NCI-H146 treated with DMSO at 0.1 percent for 48 hours (cell line): ENCODE measurements around the gene SUPT3H.

Experiments
- DNase-seq: peaks from one replicate; lab custom pipeline; 2025; ENCODE audit not compliant: unreplicated experiment; lab: John Stamatoyannopoulos, UW

Gene SUPT3H

GRCh38 chr6:44805238-44805846, 572.4 kb downstream of the SUPT3H start:
- no peak for DNase-seq

DNA sequence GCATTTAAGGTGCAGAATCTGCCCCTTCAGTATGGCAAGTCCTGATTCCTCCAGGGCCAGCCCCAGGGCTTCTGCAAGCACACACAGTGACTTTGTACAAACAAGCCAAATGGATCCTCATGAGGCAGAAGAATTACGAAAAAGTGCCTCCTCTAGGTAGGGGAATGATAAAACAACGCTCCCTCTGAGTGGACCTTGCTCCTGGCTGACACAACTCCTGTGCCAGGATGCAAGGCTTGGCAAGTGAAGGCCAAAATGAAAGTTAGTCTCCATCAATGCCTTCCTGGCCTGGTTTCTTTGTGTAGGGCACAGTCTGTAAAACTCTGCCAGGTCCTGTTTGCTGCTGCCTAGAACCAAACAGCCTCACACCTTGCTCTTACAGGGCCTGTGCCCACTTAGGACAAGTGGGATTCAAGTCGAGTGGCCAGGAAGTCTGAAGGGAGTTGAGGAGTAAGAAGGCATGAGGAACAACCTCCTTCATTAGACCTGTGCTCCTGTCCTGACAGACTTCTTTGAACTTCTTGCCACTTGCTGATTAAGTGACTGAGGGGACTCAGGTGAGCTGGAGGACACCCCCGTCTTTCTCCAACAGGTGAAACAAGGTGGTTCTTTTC, 573.1 kb downstream of the SUPT3H start:
- no peak for DNase-seq

DNA sequence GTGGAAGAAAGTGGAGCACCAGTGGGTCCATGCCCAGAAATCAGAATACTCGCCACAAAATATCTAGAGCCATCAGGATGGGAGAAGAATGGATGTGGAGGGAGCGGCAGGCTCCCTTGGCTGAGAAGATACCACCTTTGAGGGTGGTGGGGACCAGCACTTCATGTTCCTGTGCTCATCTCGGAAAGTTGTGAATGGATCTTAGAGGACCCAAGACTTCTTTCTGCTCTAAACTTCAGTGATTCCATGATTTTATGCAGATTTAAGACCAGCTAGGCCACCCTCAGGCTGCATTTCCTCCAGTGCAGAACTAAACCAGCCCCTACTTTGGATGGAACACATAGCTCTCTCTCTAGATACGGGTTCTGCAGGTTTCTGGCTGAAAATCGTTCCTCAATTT, 573.7 kb downstream of the SUPT3H start:
- no peak for DNase-seq

DNA sequence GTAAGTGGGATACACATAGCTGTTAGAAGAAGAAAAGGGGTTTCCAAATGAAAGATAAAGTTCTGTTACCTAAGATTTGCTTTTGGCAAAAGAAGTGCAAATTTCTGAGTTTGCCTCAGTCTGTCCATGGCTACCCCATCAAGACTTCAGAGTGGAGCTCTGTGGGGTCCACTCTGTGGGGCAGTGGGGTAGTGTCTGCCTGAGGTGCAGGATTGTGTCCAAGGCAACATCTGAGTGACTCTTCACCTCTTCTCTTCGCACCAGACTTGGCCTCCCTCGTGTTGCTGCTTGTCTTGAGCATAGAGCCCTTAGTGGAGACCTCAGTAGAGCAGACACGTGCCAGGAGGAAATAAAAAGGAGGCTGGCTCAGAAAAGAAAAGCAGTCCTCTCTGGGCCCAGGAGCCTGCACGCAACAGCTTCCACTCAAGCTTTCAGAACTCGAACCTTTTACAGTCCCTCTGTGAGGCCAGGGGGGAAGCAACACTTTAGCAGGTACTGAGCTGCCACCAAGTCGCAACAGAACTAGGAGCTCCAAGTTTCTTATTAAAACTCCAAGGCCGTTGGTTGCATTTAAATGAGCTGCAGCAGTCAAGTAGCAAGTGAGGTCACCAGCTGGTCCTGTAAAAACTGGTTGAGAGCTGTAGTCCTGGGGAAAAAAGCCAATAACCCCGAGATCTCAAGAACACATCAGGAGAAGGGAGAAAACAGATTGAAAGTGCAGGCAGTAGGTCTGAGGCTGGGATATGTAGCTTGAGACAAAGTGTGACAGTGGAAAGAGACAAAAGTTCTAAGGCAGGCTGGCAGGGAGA, 576.7 kb downstream of the SUPT3H start:
- DNase-seq: no peak

DNA sequence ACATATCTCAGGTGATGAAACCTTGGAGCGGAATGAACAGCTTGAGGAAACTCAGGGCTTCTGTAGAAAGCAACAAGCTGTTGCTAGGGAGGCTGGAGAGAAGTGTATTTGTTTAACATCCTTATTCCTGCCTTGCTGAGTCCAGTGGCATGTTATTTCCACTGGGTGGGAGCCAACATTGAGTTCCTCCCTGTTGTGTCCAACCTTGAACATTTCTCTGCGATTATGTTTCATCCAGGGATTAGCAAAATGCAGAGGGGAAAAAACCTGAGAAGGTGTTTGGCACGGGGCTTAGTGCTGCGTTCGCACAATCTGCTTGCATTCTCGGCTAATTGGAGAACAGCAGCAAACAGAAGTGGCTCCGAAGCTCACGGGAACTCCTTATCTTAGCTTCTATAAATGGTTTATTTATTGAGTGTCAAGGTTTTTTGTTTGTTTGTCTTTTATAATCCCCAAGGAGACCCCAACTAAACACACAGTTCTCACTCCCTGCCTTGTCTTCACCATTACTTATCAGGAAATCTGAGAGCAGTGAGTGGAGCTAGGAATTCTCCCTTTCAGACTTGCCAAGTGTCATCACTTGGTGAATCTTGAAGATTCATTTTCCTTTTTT, 577.5 kb downstream of the SUPT3H start:
- no peak for DNase-seq

GRCh38 chr6:44797746-44798145, 580.0 kb downstream of the SUPT3H start:
- DNase-seq: no peak

DNA sequence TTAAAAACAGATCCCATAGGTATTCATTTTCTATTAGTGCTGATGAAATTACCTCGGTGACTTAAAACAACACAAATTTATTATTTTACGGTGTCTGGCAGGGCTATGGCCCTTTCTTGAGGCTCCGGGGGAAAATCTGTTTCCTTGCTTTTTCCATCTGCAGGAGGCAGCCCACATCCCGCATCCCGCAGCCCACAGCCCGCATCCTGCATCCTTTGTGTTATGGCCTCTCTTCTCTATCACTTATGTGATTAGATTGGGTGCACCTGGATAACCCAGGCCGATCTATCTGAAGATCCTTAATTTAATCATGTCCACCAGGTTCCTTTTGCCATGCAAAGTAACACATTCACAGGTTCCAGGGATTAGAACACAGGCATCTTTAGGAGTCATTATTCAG, 582.4 kb downstream of the SUPT3H start:
- no peak for DNase-seq

- DNase-seq: no peak
Measured at GRCh38 chr6:44789806-44790205, 587.9 kb downstream of the SUPT3H start.

DNA sequence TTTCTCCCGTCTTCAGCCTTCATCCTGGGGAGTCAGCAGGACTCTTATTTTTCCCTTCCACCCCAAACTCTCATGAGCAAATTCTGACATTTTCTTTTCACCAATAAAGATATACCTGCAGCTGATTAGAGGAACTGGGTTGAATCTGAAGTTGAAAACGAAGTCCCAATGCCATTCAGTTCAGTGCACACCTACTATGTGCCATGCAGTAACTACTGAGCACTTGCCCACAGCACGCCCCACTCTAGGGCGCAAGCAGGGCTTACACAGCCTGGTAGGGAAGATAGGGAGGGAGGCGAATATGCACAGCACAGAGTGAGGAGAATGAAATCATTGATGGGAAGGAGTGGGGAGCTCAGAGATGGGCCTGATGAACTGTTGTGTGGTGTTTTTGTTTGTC, 588.7 kb downstream of the SUPT3H start:
- no peak for DNase-seq

GRCh38 chr6:44788387-44788981, 589.2 kb downstream of the SUPT3H start:
- DNase-seq: no peak

DNA sequence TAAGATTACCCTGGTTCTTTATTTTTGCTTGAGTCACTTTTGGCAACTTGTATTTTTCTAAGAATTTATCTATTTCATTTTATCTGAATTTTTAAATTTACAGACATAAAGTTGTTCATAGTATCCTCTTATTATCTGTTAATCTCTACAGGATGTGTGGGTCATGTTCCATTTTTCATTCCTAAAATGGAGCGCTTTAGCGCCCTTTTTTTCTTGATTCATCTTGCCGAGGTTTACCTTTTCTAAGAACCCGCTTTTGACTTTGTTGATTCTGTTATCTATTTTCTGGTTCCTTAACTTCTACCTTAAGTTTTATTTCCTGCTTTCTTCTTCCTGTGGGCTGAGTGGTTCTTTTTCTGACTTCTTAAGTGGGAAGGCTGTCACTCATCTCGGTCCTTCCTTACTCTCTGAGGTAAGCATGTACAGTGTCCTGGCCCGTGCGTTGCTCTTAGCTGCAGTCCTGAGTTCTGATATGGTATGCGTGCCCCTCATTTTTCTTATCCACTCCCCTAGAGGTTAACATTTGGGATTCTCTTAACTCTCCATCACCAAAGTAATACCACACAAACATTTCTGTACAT, 590.4 kb downstream of the SUPT3H start:
- no peak for DNase-seq

GRCh38 chr6:44785130-44785529, 592.6 kb downstream of the SUPT3H start:
- DNase-seq: no peak

DNA sequence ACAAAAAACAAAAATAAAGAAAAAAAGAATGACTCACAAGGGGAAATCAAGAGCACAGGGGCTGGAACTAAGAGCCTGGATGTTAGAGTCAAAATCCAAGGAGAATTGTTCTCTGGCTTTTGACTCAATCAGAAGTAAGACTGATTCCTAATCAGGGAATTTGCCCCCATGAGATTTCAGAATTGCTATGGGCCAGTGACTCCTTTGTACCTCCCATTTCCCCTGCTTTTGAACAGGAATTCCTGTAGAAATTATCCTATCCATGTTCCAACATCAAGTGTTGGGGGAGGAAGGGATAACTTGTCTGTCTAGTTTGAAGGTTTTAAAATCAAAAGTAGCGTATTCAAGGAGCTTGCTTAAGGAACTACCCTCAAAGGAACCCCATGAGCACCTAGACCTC, 593.5 kb downstream of the SUPT3H start:
- DNase-seq: no peak

- DNase-seq: no peak
Measured at GRCh38 chr6:44782892-44783291, 594.8 kb downstream of the SUPT3H start.

- no peak for DNase-seq
Measured at GRCh38 chr6:44781912-44782597, 595.7 kb downstream of the SUPT3H start.

- DNase-seq: no peak
Measured at GRCh38 chr6:44780161-44780560, 597.6 kb downstream of the SUPT3H start.

DNA sequence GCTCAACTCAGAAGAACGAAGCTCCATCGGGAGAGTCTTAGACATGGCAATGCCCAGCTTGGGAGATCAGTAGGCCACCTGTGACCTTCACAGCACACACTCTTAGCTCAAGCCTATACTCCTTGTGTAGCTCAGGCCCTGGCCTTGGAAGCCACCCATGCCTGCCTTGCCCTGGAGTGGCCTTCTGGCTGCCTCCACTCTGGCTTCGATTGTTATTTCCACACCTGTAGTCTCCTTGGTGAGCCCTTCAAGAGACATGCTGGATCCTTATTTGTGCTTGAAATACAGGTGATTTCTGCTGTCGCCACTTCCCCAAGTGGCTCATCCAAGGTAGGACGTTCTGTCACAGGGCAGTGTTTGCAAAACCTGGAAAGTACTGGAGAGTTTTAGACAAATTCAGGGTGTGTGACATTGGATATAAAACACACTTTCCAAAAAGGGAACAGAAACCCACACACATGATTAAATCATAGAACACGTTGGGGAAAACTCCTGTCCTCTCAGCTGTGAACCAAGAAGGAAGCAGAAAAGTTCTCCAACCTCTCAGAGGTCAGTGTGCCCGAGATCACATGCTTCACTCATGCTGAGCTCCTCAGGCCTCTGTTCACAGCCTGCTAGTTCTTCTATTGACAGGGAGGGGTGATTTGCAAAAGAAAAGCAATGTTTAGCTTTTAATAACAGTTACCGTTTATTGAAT, 598.5 kb downstream of the SUPT3H start:
- DNase-seq: no peak
